ENCODE results near the gene BTNL2.

Gene BTNL2

GRCh38 chr6:32413427-32414047 is 6.6 kb upstream of the BTNL2 start:
- DNase-seq (ENCODE audit: low spot score) = peak; percentile 73

- no peak for DNase-seq (ENCODE audit: low spot score)
These were observed 4.8 kb upstream of the BTNL2 start for GRCh38 chr6:32411566-32412327.

- no peak for DNase-seq (ENCODE audit: low spot score)
These were observed 3.9 kb upstream of the BTNL2 start for GRCh38 chr6:32410906-32411305.

- no peak for DNase-seq (ENCODE audit: low spot score)
These were observed 784 bp downstream of the BTNL2 start for GRCh38 chr6:32406197-32406596.

GRCh38 chr6:32405656-32406055 is 1.3 kb downstream of the BTNL2 start:
- DNase-seq (ENCODE audit: low spot score) = no peak

- DNase-seq (ENCODE audit: low spot score) = no peak
These were observed 4.2 kb downstream of the BTNL2 start for GRCh38 chr6:32402812-32403211.

GRCh38 chr6:32401284-32401963 is 5.6 kb downstream of the BTNL2 start:
- DNase-seq (ENCODE audit: low spot score) = no peak

- no peak for DNase-seq (ENCODE audit: low spot score)
These were observed 9.6 kb downstream of the BTNL2 start for GRCh38 chr6:32397252-32397920.

- no peak for DNase-seq (ENCODE audit: low spot score)
These were observed 11.0 kb downstream of the BTNL2 start for GRCh38 chr6:32396028-32396427.

GRCh38 chr6:32393665-32394420 is 13.1 kb downstream of the BTNL2 start:
- no peak for DNase-seq (ENCODE audit: low spot score)

- no peak for DNase-seq (ENCODE audit: low spot score)
These were observed 15.5 kb downstream of the BTNL2 start for GRCh38 chr6:32391505-32391904.

GRCh38 chr6:32387589-32388340 is 19.2 kb downstream of the BTNL2 start:
- DNase-seq (ENCODE audit: low spot score) = no peak

GRCh38 chr6:32386040-32386439 is 20.9 kb downstream of the BTNL2 start:
- no peak for DNase-seq (ENCODE audit: low spot score)

- no peak for DNase-seq (ENCODE audit: low spot score)
These were observed 24.1 kb downstream of the BTNL2 start for GRCh38 chr6:32382757-32383420.

- no peak for DNase-seq (ENCODE audit: low spot score)
These were observed 27.4 kb downstream of the BTNL2 start for GRCh38 chr6:32379545-32379944.

- DNase-seq (ENCODE audit: low spot score) = no peak
These were observed 31.0 kb downstream of the BTNL2 start for GRCh38 chr6:32375739-32376529.

GRCh38 chr6:32371803-32372202 is 35.2 kb downstream of the BTNL2 start, which contains the start of gene TSBP1:
TSS of gene TSBP1 (minus strand) at chr6:32371903. CDS start at chr6:32371706, 197 bp downstream.
- DNase-seq (ENCODE audit: low spot score) = no peak

- no peak for DNase-seq (ENCODE audit: low spot score)
These were observed 35.8 kb downstream of the BTNL2 start for GRCh38 chr6:32371229-32371628.

- DNase-seq (ENCODE audit: low spot score) = no peak
These were observed 36.5 kb downstream of the BTNL2 start for GRCh38 chr6:32370505-32370904.

GRCh38 chr6:32369660-32370059 is 37.3 kb downstream of the BTNL2 start:
- DNase-seq (ENCODE audit: low spot score) = peak; percentile 87

All from RKO (cell line).